ENCODE data around the gene CFDP1.

CFDP1 gene

GRCh38 chr16:75362846-75363245, 70.5 kb downstream of the CFDP1 start:
- no peak overlapping the region for H3K4me3 ChIP-seq (ENCODE audit: low read length)
- no peaks in the 10 kb centered on the region for H3F3A ChIP-seq (ENCODE audit: insufficient read depth, low read length)
- H3K4me1 ChIP-seq (ENCODE audit: low read length) = no peaks in the 10 kb centered on the region
- H3K79me2 ChIP-seq (ENCODE audit: low read length) = no peaks in the 10 kb centered on the region
- H3K36me3 ChIP-seq (replicated peaks; ENCODE audit: insufficient read depth, low read length) = no peaks in the 10 kb centered on the region
- H3K4me2 ChIP-seq (ENCODE audit: low read depth, low read length) = no peak overlapping the region
- TF ChIP-seq EZH2 (optimal IDR thresholded peaks at IDR 0.05; ENCODE audit: low read depth, low read length) (no peak), EZH2phosphoT487 (IDR thresholded peaks at IDR 0.05; ENCODE audit: low read length) (no peak)
- TF ChIP-seq, protein P1, sequence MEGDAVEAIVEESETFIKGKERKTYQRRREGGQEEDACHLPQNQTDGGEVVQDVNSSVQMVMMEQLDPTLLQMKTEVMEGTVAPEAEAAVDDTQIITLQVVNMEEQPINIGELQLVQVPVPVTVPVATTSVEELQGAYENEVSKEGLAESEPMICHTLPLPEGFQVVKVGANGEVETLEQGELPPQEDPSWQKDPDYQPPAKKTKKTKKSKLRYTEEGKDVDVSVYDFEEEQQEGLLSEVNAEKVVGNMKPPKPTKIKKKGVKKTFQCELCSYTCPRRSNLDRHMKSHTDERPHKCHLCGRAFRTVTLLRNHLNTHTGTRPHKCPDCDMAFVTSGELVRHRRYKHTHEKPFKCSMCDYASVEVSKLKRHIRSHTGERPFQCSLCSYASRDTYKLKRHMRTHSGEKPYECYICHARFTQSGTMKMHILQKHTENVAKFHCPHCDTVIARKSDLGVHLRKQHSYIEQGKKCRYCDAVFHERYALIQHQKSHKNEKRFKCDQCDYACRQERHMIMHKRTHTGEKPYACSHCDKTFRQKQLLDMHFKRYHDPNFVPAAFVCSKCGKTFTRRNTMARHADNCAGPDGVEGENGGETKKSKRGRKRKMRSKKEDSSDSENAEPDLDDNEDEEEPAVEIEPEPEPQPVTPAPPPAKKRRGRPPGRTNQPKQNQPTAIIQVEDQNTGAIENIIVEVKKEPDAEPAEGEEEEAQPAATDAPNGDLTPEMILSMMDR (IDR thresholded peaks at IDR 0.05; ENCODE audit: low read length) = no peak
- no peak for DNase-seq
- H3K9ac ChIP-seq (ENCODE audit: low read length) = no peak overlapping the region
- no peak overlapping the region for H3K27ac ChIP-seq (ENCODE audit: low read length)
- H3K27me3 ChIP-seq (replicated peaks; ENCODE audit: insufficient read depth, low read length) = no peaks in the 10 kb centered on the region
- H2AFZ ChIP-seq (ENCODE audit: low read length) = no peak overlapping the region
- no peaks in the 10 kb centered on the region for H3K9me3 ChIP-seq (replicated peaks; ENCODE audit: insufficient read depth, low read length)
- no peaks in the 10 kb centered on the region for H3K9me2 ChIP-seq (replicated peaks; ENCODE audit: insufficient read depth, low read length)
- H4K20me1 ChIP-seq (ENCODE audit: insufficient read depth, low read length) = no peaks in the 10 kb centered on the region

GRCh38 chr16:75361936-75362335, 71.4 kb downstream of the CFDP1 start:
- no peak overlapping the region for H3K4me3 ChIP-seq (ENCODE audit: low read length)
- no peaks in the 10 kb centered on the region for H3K4me1 ChIP-seq (ENCODE audit: low read length)
- no peaks in the 10 kb centered on the region for H3K36me3 ChIP-seq (replicated peaks; ENCODE audit: insufficient read depth, low read length)
- H3K27me3 ChIP-seq (replicated peaks; ENCODE audit: insufficient read depth, low read length) = no peaks in the 10 kb centered on the region
- H3K79me2 ChIP-seq (ENCODE audit: low read length) = no peaks in the 10 kb centered on the region
- no peak overlapping the region for H3K27ac ChIP-seq (ENCODE audit: low read length)
- H3K9me3 ChIP-seq (replicated peaks; ENCODE audit: insufficient read depth, low read length) = no peaks in the 10 kb centered on the region
- H3K9ac ChIP-seq (ENCODE audit: low read length) = no peak overlapping the region
- DNase-seq = no peak
- H3F3A ChIP-seq (ENCODE audit: insufficient read depth, low read length) = no peaks in the 10 kb centered on the region
- no peak overlapping the region for H2AFZ ChIP-seq (ENCODE audit: low read length)
- no peaks in the 10 kb centered on the region for H3K9me2 ChIP-seq (replicated peaks; ENCODE audit: insufficient read depth, low read length)
- no peak overlapping the region for H3K4me2 ChIP-seq (ENCODE audit: low read depth, low read length)
- TF ChIP-seq, protein P1 (IDR thresholded peaks at IDR 0.05; ENCODE audit: low read length) = no peak
- TF ChIP-seq EZH2phosphoT487 (IDR thresholded peaks at IDR 0.05; ENCODE audit: low read length) = no peak
- no peak for TF ChIP-seq EZH2 (optimal IDR thresholded peaks at IDR 0.05; ENCODE audit: low read depth, low read length)
- no peaks in the 10 kb centered on the region for H4K20me1 ChIP-seq (ENCODE audit: insufficient read depth, low read length)

GRCh38 chr16:75354170-75354569, 79.1 kb downstream of the CFDP1 start:
- no peak overlapping the region for H2AFZ ChIP-seq (ENCODE audit: low read length)

More at GRCh38 chr16:75354170-75354569, 79.1 kb downstream of the CFDP1 start:
- H3K4me2 ChIP-seq (ENCODE audit: low read depth, low read length) = no peak overlapping the region
- H3K36me3 ChIP-seq (replicated peaks; ENCODE audit: insufficient read depth, low read length) = no peaks in the 10 kb centered on the region
- no peaks in the 10 kb centered on the region for H3K79me2 ChIP-seq (ENCODE audit: low read length)
- no peaks in the 10 kb centered on the region for H3K9me3 ChIP-seq (replicated peaks; ENCODE audit: insufficient read depth, low read length)
- TF ChIP-seq EZH2phosphoT487 (IDR thresholded peaks at IDR 0.05; ENCODE audit: low read length) = no peak
- TF ChIP-seq, protein P1 (IDR thresholded peaks at IDR 0.05; ENCODE audit: low read length) = no peak
- TF ChIP-seq EZH2 (optimal IDR thresholded peaks at IDR 0.05; ENCODE audit: low read depth, low read length) = no peak
- H3K9me2 ChIP-seq (replicated peaks; ENCODE audit: insufficient read depth, low read length) = no peaks in the 10 kb centered on the region
- H3K27ac ChIP-seq (ENCODE audit: low read length) = no peak overlapping the region
- no peaks in the 10 kb centered on the region for H3F3A ChIP-seq (ENCODE audit: insufficient read depth, low read length)
- H3K4me3 ChIP-seq (ENCODE audit: low read length) = no peak overlapping the region
- H3K4me1 ChIP-seq (ENCODE audit: low read length) = no peaks in the 10 kb centered on the region
- no peaks in the 10 kb centered on the region for H3K27me3 ChIP-seq (replicated peaks; ENCODE audit: insufficient read depth, low read length)
- H3K9ac ChIP-seq (ENCODE audit: low read length) = no peak overlapping the region
- no peaks in the 10 kb centered on the region for H4K20me1 ChIP-seq (ENCODE audit: insufficient read depth, low read length)
- DNase-seq = no peak

All from MM.1S (cell line).